Activated CD4-positive, alpha-beta T cell treated with anti-CD3 and anti-CD28 coated beads, Interleukin-2, amount 50 U/mL, for 24 hours (primary cell): ENCODE results near the gene LRRC8D.
"Not testable (repeated sequence)": the region's sequence is repeated elsewhere in the genome, so short reads cannot be mapped to it uniquely, and the experiment has no call there.

ENCODE experiments used
- DNase-seq, 2 donors: peaks; one replicate each; pipeline ENCODE4 v3.0.0-alpha.2; 2020; ENCODE audit warnings: low read depth in 1 of 2, low spot score in 1 of 2

LRRC8D gene

DNA sequence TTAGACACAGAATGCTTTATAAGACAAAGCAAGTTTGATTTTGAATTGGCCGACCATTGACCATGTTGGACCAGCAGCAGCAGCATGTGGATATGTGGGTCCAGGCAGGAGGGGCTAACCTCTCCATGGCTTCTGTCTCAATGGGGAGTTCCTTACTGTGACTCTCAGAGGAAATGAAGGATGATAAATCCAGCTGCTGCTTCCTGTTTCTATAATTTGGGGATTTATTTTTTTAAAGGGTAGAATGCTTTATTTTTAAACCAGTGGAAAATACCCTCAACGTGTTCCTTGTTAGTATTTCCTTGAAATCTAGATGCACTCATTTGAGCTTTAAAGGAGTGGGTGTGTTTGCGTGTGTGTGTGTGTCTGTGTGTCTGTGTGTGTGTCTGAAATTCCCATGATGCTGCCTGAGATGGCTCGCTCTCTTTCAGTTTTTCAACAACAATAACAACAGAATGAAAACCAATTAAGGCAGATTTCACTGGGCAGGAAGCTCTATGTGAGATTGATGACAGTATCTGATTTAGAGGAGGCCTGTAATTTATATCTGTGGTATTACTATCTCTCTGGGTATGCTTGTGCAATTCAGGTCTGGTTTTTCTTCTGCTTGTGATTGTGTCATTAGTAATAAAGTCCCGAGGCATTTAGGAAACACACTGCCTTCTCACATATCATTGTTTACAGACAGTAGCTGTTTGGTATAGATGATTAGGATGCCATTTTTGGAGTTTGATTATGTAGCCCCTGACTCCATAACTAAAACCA lies 88.0 kb downstream of the LRRC8D start:
- no peak for DNase-seq

DNA sequence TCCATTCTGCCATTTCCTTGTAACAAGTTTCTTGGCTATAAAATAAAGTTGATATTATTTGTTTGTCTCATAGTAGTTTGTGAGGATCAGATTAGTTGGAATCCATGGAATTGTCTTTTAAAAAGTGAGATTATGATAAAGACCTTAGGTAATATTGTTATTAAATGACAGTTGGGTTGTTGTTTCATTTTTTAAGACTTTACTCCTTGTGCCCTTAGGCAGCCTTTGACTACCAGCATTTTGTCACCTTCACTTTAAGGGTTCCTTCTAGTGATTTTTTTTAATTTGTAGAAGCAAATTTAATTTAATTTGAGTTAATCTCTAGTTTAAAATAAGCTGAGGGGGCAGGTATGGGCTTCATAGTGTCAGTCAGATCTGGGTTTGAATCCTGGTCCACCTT lies 89.4 kb downstream of the LRRC8D start:
- DNase-seq = no peak

DNA sequence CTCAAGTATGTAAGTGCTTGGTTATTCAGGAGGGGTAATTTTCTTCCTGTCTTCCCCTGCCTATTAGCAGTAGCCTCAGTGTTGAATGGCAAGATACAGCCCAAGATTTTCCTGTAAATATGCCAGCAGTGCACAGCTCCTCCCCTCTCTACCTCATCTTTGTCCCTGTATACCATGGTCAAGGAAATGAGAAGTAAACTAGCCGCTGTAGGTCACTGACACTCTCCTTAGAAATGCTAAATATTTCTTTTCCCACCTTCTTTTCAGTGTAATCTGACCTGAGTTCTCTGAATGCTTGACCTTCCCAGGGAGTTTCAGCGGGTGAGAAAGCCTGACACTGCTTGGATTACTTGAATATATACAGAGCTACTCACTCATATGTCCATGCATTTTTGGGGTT lies 89.9 kb downstream of the LRRC8D start:
- no peak for DNase-seq

DNA sequence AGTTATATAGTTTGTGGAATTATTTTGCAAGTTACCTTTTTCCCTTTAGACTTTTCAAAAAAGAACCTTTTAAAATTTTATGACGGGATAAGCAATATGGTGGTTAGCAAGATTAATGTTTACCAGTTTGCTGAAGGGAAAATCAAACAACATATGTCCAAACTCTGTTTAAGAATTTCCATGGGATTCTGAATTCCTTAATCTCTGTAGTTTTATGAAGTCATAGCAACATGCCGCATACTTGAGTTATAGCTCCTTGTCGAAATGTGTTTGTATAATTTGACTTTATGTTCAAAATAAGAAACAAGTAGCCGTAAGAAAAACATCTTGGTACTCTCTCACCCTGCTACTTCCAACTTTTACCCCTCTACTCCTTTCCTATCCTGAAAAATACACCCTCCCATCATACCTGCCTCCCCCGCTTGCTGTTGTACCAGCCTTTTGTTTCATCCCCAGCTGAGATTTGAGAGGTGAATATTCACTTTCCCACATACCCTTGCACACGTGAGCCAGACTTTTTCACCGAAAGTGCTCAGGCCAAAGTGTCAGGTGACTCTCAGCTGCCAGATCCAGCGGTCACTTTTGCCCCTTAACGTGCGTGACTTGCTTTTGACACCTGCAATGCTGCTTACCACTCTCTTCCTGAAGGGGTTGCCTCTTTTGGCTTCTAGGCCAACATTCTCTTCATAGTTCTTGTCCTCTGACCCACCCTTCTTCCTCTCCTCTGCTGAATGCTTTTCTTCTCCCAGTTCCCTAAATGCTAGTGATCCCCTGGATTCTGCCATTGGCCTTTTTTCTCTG lies 90.6 kb downstream of the LRRC8D start:
- no peak for DNase-seq

DNA sequence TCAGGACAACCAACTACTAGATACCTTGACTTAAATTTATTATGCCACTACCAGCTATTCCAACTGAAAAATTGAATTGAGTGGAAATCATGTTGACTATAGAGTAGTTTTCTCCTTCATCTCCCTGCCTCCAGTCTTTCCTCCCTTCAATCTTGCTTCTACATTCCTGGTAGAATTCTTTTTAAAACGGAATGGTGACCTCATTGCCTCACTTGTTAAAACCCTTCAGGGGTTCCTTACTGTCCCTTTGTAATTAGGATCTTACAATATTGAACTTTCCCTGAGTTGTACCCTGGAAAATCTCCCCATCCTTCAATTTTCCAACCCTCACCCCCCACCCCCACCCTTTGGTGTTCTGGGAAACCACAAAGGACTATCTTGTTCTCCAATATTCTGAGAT lies 91.2 kb downstream of the LRRC8D start:
- DNase-seq = no peak

DNA sequence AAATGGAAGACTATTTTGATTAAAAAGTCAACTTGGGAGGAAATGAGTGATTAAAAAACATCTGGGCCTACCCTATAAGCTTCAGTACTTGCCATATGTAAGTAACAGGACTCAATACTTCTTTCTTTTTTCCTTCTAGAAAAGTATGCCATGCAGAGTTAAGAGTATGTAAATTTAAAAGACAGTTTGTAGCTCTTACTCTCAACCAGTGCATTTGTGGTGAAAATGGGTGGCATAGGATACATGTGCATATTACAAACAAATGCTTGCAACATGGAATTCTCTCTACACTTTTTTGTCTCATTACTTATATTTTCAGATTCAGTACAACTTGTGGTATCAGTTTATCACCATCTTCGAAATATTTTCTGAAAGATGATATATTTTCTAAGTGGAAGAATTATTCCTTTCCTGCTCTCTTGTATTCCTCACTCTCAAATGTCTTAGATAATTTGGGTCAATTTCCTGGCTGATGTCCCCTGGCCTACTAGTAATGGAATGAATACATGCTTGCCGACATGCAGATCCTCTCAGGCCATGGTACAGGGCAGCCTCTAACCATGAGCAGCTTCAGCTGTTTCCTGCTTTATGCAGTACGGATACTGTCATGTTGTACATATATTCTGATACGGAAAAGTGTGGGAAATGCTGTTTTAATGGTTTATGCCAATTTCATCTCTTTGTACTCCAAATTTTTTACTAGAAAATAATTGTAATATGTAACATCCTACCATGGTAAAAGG lies 92.7 kb downstream of the LRRC8D start:
- DNase-seq = no peak

DNA sequence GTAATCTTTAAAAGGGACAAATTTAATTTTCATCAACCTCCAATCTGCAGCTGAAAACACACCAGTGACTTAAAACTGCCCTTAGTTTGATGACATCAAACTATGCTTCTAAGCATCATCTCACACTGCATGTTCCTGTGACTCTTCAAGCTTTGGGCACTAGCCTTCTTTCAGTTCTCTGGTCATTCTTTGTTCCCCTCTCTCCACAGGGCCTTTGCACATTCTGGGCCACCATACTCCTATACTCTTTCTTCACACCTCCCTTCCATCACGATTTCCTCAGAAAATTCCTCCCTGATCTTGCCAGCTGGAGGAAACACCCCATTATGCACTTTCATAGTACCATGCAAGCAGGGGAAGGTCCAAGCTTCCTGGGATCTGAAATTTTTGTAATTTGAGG lies 96.5 kb downstream of the LRRC8D start:
- DNase-seq = no peak

DNA sequence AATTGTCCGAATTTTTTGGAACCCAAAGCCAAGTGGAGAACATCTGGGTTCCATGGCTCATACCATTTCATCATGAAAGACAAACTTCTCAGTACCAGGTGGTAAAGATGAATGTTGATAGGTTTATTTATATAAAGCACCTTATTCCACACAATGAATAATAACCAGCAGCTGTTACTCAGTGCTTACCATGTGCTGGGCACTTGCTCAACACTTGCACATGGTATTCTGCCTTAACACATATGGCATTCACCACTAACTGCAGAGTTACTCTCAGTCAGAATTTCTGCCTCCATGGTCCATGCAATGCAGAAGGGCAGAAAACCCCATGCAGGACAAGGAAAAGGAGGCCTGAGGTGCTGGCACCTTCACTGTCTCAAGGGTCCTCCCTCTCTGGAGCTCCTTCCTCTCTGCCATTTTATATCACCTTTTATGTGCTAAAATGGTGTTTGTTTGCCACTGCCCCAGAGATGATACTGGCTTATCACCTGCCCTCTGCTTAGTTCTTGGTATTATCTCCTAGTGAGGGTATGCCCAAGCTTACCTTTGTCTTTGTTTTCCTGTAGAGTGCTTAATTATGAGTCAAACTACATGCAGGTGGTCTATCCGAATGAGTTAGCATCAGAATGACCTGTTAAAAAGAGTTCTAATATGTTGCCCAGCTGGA lies 97.4 kb downstream of the LRRC8D start:
- no peak for DNase-seq

DNA sequence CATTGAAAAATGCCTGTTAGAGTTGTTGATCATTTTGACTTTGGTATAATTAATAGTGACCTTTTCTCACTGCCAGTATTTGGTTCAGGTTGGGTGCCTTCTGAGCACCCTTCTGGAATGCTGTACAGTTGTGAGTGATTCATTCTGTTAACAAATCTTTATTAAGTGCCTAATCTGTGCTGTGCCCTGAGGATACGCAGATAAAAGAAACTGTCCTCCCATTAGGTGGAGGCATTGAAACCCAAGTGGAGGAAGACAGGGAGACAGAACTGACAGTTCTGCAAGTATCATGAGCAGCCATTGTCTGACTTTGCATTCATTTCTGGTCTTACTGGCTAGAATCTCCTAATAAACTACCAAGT lies 97.9 kb downstream of the LRRC8D start:
- no peak for DNase-seq

DNA sequence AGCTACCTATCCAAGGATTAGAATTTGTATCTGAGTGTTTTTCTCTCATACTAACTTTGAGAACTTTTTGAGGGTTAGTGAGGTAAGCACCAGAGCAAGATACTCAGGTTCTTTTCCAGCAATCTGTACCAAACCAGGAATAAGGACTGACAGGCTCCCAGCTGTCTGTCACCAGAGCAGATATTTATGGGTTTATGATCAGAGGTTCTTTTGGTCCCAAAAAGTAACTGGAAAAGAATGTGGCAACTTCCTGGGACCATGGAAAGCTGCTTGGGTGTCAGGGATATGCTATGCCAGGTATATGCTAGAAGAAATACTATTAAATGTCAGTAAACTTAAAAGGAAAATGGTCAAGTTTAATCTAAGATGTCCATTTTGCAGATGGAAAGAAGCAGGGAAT lies 98.3 kb downstream of the LRRC8D start:
- DNase-seq = no peak

DNA sequence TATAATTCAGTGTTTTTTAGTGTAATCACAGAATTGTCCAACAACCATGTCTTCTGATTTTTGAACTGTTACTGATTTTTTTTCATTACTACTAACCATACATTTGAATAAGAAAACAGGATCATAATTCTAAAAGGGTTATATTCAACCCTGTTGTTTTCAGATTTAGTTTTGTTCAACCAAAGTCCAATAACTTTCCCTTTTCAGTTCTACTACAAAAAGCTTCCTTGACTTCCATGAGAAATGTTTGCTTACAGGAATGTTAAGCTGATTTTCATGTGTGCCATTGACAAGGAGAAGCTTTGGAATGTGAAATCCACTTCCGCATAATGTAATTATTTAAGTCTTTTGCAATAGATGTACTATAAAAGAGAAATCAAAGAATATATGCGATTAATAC lies 102.1 kb downstream of the LRRC8D start:
- no peak for DNase-seq

DNA sequence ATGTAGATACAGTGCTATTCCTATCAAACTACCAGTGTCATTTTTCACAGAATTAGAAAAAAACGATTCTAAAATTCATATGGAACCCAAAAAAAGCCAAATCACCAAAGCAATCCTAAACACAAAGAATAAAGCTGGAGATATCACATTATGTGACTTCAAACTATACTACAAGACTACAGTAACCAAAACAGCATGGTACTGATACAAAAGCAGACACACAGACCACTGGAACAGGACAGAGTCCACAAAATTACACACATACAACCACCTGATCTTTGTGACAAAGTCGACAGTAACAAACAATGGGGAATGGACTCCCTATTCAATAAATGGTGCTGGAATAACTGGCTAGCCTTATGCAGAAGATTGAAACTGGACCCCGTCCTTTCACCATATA lies 102.7 kb downstream of the LRRC8D start:
- DNase-seq = no peak

DNA sequence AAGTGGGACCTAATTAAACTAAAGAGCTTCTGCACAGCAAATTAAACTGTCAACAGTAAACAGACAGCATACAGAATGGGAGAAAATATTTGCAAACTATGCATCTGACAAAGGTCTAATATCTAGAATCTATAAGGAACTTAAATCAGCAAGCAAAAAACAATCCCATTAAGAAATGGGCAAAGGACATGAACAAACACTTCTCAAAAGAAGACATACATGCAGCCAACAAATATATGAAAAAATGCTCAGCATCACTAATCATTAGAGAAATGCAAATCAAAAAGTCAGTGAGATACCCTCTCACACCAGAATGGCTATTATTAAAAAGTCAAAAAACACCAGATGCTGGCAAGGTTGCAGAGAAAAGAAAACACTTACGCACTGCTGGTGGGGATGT lies 103.2 kb downstream of the LRRC8D start:
- DNase-seq = not testable (repeated sequence)

DNA sequence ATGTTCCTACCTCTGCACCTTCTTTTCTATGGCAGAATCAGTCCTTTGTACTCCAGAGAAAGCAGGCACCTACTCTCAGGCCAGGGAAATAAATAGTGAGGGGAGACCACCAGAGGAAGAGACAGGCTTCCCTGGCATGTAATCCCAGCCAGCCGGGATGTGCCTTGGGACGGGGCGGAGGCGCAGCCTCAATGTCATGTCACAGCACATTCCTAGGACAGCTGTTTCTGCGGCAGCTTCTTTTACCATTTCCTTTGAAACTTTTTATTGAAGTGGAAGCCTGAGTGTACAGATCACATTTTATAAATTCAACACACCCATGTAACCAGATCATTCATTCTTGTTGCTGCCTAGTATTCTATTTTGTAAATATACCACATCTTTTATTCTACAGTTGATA lies 106.2 kb downstream of the LRRC8D start:
- no peak for DNase-seq

DNA sequence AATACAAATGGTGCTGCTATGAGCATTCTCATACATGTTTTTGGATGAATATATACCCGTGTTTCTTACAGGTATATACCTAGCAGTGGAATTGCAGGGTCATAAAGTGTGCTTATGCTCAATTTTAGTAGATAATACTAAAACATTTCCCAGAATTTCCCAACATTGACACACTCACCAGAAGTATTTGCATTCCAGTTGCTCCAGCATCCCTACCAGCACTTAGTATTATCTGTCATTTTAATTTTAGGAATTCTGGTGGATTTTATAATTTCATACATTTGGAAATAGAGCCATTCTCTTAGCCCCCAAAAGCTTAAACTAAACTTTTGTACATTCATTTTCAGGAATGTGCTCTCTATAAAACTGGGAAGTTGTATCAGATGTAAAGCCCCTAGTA lies 106.6 kb downstream of the LRRC8D start:
- no peak for DNase-seq

DNA sequence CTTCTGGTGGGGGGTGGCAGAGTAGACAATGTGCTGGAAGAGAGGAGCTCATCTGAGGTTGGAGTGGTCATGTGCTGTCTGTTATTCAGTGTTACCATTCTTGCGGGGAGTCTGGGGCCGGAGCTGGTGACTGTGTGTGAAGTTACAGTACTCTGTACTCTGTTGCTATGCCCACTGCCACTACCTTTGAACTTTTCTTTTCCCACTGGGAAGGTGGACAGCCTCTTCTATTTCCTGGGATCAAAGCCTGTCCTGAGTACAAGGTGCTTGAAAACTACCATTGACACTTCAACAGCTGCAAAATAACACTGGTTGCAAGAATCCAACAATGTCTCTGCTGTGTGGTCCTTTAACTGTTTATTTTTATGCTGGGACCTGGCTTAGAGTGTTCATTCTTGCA lies 107.7 kb downstream of the LRRC8D start:
- no peak for DNase-seq

DNA sequence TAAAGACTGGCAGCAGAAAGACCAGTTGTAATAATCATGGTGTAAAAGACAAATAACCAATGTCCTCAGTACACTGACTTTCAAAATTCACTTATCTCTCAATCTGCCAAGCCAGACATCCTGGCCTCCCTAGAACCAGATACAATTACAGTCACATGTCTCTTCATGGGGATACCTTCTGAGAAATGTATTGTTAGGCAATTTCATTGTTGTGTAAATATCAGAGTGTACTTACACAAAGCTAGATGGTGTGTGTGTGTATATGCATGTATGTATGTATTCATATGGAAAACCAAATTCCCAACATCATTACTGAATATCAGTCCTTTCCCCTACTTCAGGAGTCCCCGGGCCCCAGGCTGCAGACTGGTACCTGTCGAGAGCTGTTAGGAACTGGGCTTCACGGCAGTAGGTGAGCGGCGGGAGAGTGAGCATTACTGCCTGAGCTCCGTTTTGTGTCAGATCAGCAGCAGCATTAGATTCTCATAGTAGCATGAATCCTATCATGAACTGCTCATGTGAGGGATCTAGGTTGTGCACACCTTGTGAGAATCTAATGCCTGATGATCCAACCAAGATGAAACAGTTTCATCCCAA lies 108.7 kb downstream of the LRRC8D start:
- no peak for DNase-seq

DNA sequence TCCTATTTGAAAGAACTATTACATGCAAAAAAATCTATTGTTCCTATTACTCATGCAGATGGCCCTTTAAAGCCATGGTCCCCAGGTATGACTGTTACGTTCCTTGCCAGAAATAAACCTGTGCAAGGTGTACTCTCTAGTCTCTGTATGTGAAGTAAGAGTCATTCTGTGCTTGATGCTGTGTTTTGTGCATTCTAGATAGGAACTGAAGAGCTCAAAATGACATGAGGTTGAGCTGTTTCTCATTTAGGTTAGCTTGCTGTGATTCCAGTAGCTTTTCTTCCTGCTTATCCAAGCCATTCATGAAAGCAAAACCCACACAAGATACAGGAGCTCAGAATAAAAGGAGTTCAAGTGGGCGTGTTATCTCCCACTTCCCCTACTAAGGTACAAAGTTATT lies 109.7 kb downstream of the LRRC8D start:
- no peak for DNase-seq

DNA sequence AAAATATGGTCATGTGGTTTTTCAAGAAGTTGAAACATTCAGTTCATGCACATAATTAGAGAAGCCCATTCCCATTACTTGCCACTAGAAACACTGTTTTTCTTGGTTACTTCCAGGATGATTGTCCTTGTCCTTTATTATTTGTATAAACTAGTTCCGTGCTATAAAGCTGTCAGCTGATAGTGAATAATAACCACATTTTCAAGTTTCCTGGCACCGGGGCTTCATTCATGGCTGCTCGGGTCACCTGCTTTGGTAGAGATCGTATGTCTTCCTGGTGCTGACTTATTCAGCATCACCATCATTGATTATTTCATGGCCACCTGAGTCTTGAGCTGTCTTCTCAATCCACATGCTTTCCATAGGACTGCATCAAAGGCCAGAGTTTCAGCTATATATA lies 111.1 kb downstream of the LRRC8D start:
- no peak for DNase-seq

DNA sequence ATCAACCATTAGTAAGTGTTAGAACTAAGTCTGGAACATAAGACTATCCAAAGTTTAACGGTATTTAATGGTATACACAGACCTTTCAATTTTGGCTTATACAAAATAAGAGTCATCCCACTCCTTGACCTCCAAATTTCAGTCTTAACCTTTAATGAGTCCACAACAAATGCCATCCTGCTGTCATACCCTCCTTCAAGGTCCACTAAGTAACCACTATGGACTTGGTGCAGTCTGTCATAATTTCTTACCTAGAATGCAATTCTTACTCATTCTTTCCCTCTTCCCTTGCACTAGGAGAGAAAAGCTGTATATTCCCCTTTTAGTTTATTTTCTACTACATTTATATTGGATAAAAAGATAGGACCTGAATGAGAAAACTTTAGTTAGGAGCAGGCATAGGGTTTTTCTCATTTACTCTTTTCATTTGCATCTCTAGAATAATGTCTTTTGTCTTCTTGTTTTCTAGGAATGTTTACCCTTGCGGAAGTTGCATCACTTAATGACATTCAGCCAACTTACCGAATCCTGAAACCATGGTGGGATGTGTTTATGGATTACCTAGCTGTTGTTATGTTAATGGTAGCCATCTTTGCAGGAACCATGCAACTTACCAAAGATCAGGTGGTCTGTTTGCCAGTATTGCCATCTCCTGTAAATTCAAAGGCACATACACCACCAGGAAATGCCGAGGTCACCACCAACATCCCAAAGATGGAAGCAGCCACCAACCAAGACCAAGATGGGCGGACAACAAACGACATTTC lies 111.9 kb downstream of the LRRC8D start:
- no peak for DNase-seq
